HG02588 (cell line): ENCODE data around the gene ZNF485.
"Not testable (repeated sequence)": the region's sequence is repeated elsewhere in the genome, so short reads cannot be mapped to it uniquely, and the experiment has no call there.

Source experiments
- ATAC-seq: cut with Tn5 transposase; IDR thresholded peaks from one replicate; pipeline ENCODE4 v1.9.1; 2021; ENCODE audit warnings: mild to moderate bottlenecking, moderate library complexity; ENCODE audit not compliant: unreplicated experiment

ZNF485 gene

GRCh38 chr10:43606323-43607198, at the start of gene ZNF485:
Gene ZNF485, plus strand, starts transcription at chr10:43606438. Its CDS starts 613 bp downstream, at chr10:43607051.
- ATAC-seq, result peak; percentile 99

- ATAC-seq, result no peak
These were observed 49.0 kb upstream of the ZNF485 start for GRCh38 chr10:43557214-43557613.

GRCh38 chr10:43569681-43570080, 36.6 kb upstream of the ZNF485 start:
- no peak for ATAC-seq

GRCh38 chr10:43570971-43571370, 35.3 kb upstream of the ZNF485 start:
- ATAC-seq, result no peak

GRCh38 chr10:43573250-43574000, 32.8 kb upstream of the ZNF485 start:
- ATAC-seq, result no peak

GRCh38 chr10:43574001-43574892, 32.0 kb upstream of the ZNF485 start, which contains the start of gene ZNF239:
Gene ZNF239, minus strand, starts transcription at chr10:43574616. Its CDS starts 16,537 bp downstream, at chr10:43558079.
- peak; percentile 92 for ATAC-seq

- no peak for ATAC-seq
These were observed 31.3 kb upstream of the ZNF485 start for GRCh38 chr10:43574906-43575305.

- ATAC-seq, result no peak
These were observed 30.2 kb upstream of the ZNF485 start for GRCh38 chr10:43576062-43576461.

GRCh38 chr10:43576580-43576979, 29.7 kb upstream of the ZNF485 start:
- ATAC-seq, result no peak

GRCh38 chr10:43584051-43584450, 22.2 kb upstream of the ZNF485 start:
- ATAC-seq, result no peak

GRCh38 chr10:43585046-43585445, 21.2 kb upstream of the ZNF485 start:
- no peak for ATAC-seq

GRCh38 chr10:43585981-43586729, 20.1 kb upstream of the ZNF485 start:
- no peak for ATAC-seq

- not testable (repeated sequence) for ATAC-seq
These were observed 19.5 kb upstream of the ZNF485 start for GRCh38 chr10:43586730-43587115.

GRCh38 chr10:43591303-43591904, 14.8 kb upstream of the ZNF485 start:
- ATAC-seq, result no peak

GRCh38 chr10:43594944-43595589, 11.2 kb upstream of the ZNF485 start:
- peak; percentile 95 for ATAC-seq

GRCh38 chr10:43595739-43596298, 10.4 kb upstream of the ZNF485 start:
- peak; percentile 50 for ATAC-seq

- no peak for ATAC-seq
These were observed 9.7 kb upstream of the ZNF485 start for GRCh38 chr10:43596546-43596945.

GRCh38 chr10:43598446-43598845, 7.8 kb upstream of the ZNF485 start:
- ATAC-seq, result no peak

- ATAC-seq, result no peak
These were observed 6.9 kb upstream of the ZNF485 start for GRCh38 chr10:43599333-43599732.
